Stimulated activated CD4-positive, alpha-beta T cell treated with anti-CD3 and anti-CD28 coated beads, Interleukin-15, amount 100 ng/mL, for 24 hours (primary cell): ENCODE results near the gene RAI1.
"Not testable (repeated sequence)": the region's sequence is repeated elsewhere in the genome, so short reads cannot be mapped to it uniquely, and the experiment has no call there.

Experiments used
- DNase-seq: peaks from one replicate; pipeline ENCODE4 v3.0.0-alpha.2; 2020

RAI1 gene

GRCh38 chr17:17681187-17681743 lies at the start of gene RAI1:
RAI1 (plus strand) TSS chr17:17681458; CDS start chr17:17792949, 111,491 bp downstream.
- DNase-seq, result peak; percentile 77

- not testable (repeated sequence) for DNase-seq
These were observed 48.6 kb upstream of the RAI1 start for GRCh38 chr17:17632690-17633089.

- no peak for DNase-seq
These were observed 47.9 kb upstream of the RAI1 start for GRCh38 chr17:17633310-17633709.

GRCh38 chr17:17635126-17635525 lies 46.1 kb upstream of the RAI1 start:
- DNase-seq, result no peak

GRCh38 chr17:17635537-17636271 lies 45.6 kb upstream of the RAI1 start:
- DNase-seq, result not testable (repeated sequence)

GRCh38 chr17:17636272-17636885 lies 44.9 kb upstream of the RAI1 start:
- DNase-seq, result no peak

- DNase-seq, result no peak
These were observed 42.8 kb upstream of the RAI1 start for GRCh38 chr17:17638467-17638866.

- not testable (repeated sequence) for DNase-seq
These were observed 41.5 kb upstream of the RAI1 start for GRCh38 chr17:17639661-17640270.

- peak; percentile 86 for DNase-seq
These were observed 39.4 kb upstream of the RAI1 start for GRCh38 chr17:17641621-17642409.

GRCh38 chr17:17645148-17645547 lies 36.1 kb upstream of the RAI1 start:
- not testable (repeated sequence) for DNase-seq

GRCh38 chr17:17645961-17646360 lies 35.3 kb upstream of the RAI1 start:
- no peak for DNase-seq

- no peak for DNase-seq
These were observed 33.6 kb upstream of the RAI1 start for GRCh38 chr17:17647524-17648178.

- DNase-seq, result no peak
These were observed 32.5 kb upstream of the RAI1 start for GRCh38 chr17:17648762-17649161.

GRCh38 chr17:17650959-17651358 lies 30.3 kb upstream of the RAI1 start:
- no peak for DNase-seq

- no peak for DNase-seq
These were observed 27.9 kb upstream of the RAI1 start for GRCh38 chr17:17653343-17653742.

GRCh38 chr17:17659340-17659739 lies 21.9 kb upstream of the RAI1 start:
- no peak for DNase-seq

GRCh38 chr17:17661134-17661533 lies 20.1 kb upstream of the RAI1 start:
- no peak for DNase-seq

GRCh38 chr17:17661834-17662385 lies 19.3 kb upstream of the RAI1 start:
- no peak for DNase-seq

- DNase-seq, result peak; percentile 78
These were observed 17.8 kb upstream of the RAI1 start for GRCh38 chr17:17663160-17664063.

- no peak for DNase-seq
These were observed 17.2 kb upstream of the RAI1 start for GRCh38 chr17:17664064-17664452.

GRCh38 chr17:17665255-17665654 lies 16.0 kb upstream of the RAI1 start:
- no peak for DNase-seq
